H1 (cell line): ENCODE data around the gene ANXA3. TPM values are rescaled to one million over a fixed set of nuclear protein-coding genes. Genes with fewer than 3 reads are reported as not detected.

Experiments used
- CTCF ChIA-PET: fragments of 300-600 bp; sonication (Branson Sonifier 250); formaldehyde crosslinking; loops from one replicate; lab custom pipeline; 2021; ENCODE audit not compliant: partially characterized antibody; lab: Charles Lee
- POLR2A ChIA-PET: fragments of 300-600 bp; sonication (Branson Sonifier 250); formaldehyde crosslinking; loops from one replicate; lab custom pipeline; 2021; ENCODE audit warnings: inconsistent platforms; ENCODE audit not compliant: partially characterized antibody; lab: Charles Lee
- DNase-seq, 2 experiments: peaks; one replicate each; pipeline versions ENCODE4 v3.0.0 to v3.0.0-alpha.2; 2010 to 2022; ENCODE audit warnings: low spot score in 2 of 2, low read depth in 1 of 2, mixed read lengths in 1 of 2
- FAIRE-seq: peaks from 2 replicates; lab custom pipeline; 2011; peaks lifted over from hg19 to GRCh38; lab: Jason Lieb, UNC
- H2AFZ ChIP-seq: 2 replicates; pipeline ENCODE4 v1.8.1; 2012; ENCODE audit warnings: low read length, inconsistent platforms
- H2AK5ac ChIP-seq: 2 replicates; pipeline ENCODE4 v1.6.1; 2013; ENCODE audit warnings: low read depth, low read length
- H2BK120ac ChIP-seq: replicated peaks from 2 replicates; pipeline ENCODE3; 2013; ENCODE audit warnings: low read depth, low read length, inconsistent platforms
- H2BK12ac ChIP-seq: 2 replicates; pipeline ENCODE4 v1.6.1; 2013; ENCODE audit warnings: low read depth, low read length
- H2BK15ac ChIP-seq: 2 replicates; pipeline ENCODE4 v1.6.1; 2013; ENCODE audit warnings: low read length
- H2BK20ac ChIP-seq: 2 replicates; pipeline ENCODE4 v1.6.1; 2013; ENCODE audit warnings: low read length
- H2BK5ac ChIP-seq: 2 replicates; pipeline ENCODE4 v1.6.1; 2013; ENCODE audit warnings: low read depth, low read length
- H3K14ac ChIP-seq: 2 replicates; pipeline ENCODE4 v1.6.1; 2013; ENCODE audit warnings: inconsistent platforms; ENCODE audit not compliant: insufficient read length
- H3K18ac ChIP-seq: 2 replicates; pipeline ENCODE4 v1.6.1; 2013; ENCODE audit warnings: low read length; ENCODE audit errors: extremely low read depth
- H3K23ac ChIP-seq: 2 replicates; pipeline ENCODE4 v1.6.1; 2013; ENCODE audit warnings: inconsistent platforms; ENCODE audit not compliant: insufficient read length
- H3K23me2 ChIP-seq: 2 replicates; pipeline ENCODE4 v1.6.1; 2013; ENCODE audit warnings: low read depth, low read length
- H3K27ac ChIP-seq: 2 replicates; pipeline ENCODE4 v1.6.1; 2011; ENCODE audit warnings: low read depth, low read length, inconsistent platforms
- H3K27me3 ChIP-seq, 4 experiments: replicated peaks in 1 of 4; 1 replicate in 1 of 4; 2 replicates in 3 of 4; pipeline versions ENCODE4 v1.6.1 to v1.8.1; 2011 to 2013; ENCODE audit warnings: low read length in 3 of 4, mild to moderate bottlenecking in 3 of 4, inconsistent platforms in 2 of 4, mixed read lengths in 2 of 4, moderate library complexity in 1 of 4; ENCODE audit not compliant: control insufficient read depth in 3 of 4, insufficient read depth in 3 of 4; ENCODE audit errors: extremely low read depth in 1 of 4
- H3K36me3 ChIP-seq, 4 experiments: 2 replicates each; pipeline versions ENCODE4 v1.6.1 to v1.8.1; 2011 to 2013; ENCODE audit warnings: mild to moderate bottlenecking in 4 of 4, low read length in 3 of 4, moderate library complexity in 2 of 4, control low read depth in 1 of 4, inconsistent platforms in 1 of 4; ENCODE audit not compliant: insufficient read depth in 4 of 4, control insufficient read depth in 2 of 4
- H3K4ac ChIP-seq: replicated peaks from 2 replicates; pipeline ENCODE3; 2013; ENCODE audit warnings: low read length, low read depth, mixed read lengths, inconsistent platforms; ENCODE audit not compliant: insufficient read length
- H3K4me1 ChIP-seq, 4 experiments: replicated peaks in 1 of 4; 1 replicate in 1 of 4; 2 replicates in 3 of 4; pipeline versions ENCODE4 v1.6.1 to v1.8.1; 2011 to 2013; ENCODE audit warnings: low read length in 3 of 4, inconsistent platforms in 2 of 4, mixed read lengths in 1 of 4; ENCODE audit not compliant: insufficient read depth in 4 of 4, control insufficient read depth in 3 of 4
- H3K4me2 ChIP-seq, 2 experiments: 2 replicates each; pipeline versions ENCODE4 v1.6.1 to v1.8.1; 2011 to 2013; ENCODE audit warnings: low read depth in 2 of 2, low read length in 2 of 2, control low read depth in 1 of 2, inconsistent platforms in 1 of 2, mild to moderate bottlenecking in 1 of 2; ENCODE audit not compliant: insufficient read depth in 1 of 2
- H3K4me3 ChIP-seq, 4 experiments: fragments of 200-600, 300-600 bp in 1 of 4; sonication (generic), shearing (Covaris generic), sonication (Bioruptor Twin) in 1 of 4; 2 replicates each; pipeline versions ENCODE4 v1.5.1 to v1.8.1; 2011 to 2016; ENCODE audit warnings: low read length in 4 of 4, low read depth in 3 of 4, control low read depth in 2 of 4, inconsistent platforms in 2 of 4, mild to moderate bottlenecking in 2 of 4, mixed read lengths in 1 of 4, moderate library complexity in 1 of 4; ENCODE audit not compliant: insufficient read depth in 2 of 4; ENCODE audit errors: extremely low read depth in 1 of 4
- H3K56ac ChIP-seq: replicated peaks from 2 replicates; pipeline ENCODE3; 2013; ENCODE audit warnings: low read depth, mild to moderate bottlenecking, mixed read lengths, low read length, inconsistent platforms; ENCODE audit not compliant: insufficient read length
- H3K79me1 ChIP-seq: 2 replicates; pipeline ENCODE4 v1.6.1; 2013; ENCODE audit warnings: low read depth, low read length, control low read depth
- H3K79me2 ChIP-seq, 2 experiments: 2 replicates each; pipeline versions ENCODE4 v1.6.1 to v1.8.1; 2012 to 2013; ENCODE audit warnings: low read length in 2 of 2, mild to moderate bottlenecking in 2 of 2, inconsistent platforms in 1 of 2; ENCODE audit not compliant: insufficient read depth in 2 of 2, control insufficient read depth in 1 of 2
- H3K9ac ChIP-seq, 4 experiments: replicated peaks in 1 of 4; 1 replicate in 1 of 4; 2 replicates in 3 of 4; pipeline versions ENCODE4 v1.6.1 to v1.8.1; 2011 to 2013; ENCODE audit warnings: low read depth in 3 of 4, low read length in 3 of 4, control low read depth in 2 of 4, mild to moderate bottlenecking in 2 of 4, moderate library complexity in 2 of 4, inconsistent platforms in 1 of 4; ENCODE audit errors: extremely low read depth in 1 of 4
- H3K9me3 ChIP-seq, 2 experiments: 2 replicates each; pipeline versions ENCODE4 v1.6.1 to v1.8.1; 2012 to 2013; ENCODE audit warnings: mild to moderate bottlenecking in 2 of 2, moderate library complexity in 2 of 2, control low read depth in 1 of 2, inconsistent platforms in 1 of 2, low read depth in 1 of 2, low read length in 1 of 2, mixed read lengths in 1 of 2; ENCODE audit not compliant: insufficient read depth in 2 of 2
- H4K20me1 ChIP-seq, 2 experiments: replicated peaks in 1 of 2; 2 replicates each; pipeline versions ENCODE3 to v1.8.1; 2011 to 2013; ENCODE audit warnings: inconsistent platforms in 2 of 2, low read length in 2 of 2, mild to moderate bottlenecking in 1 of 2; ENCODE audit not compliant: insufficient read depth in 2 of 2, control insufficient read depth in 1 of 2
- H4K5ac ChIP-seq: 2 replicates; pipeline ENCODE4 v1.6.1; 2013; ENCODE audit warnings: low read length, low read depth, mixed read lengths, inconsistent platforms; ENCODE audit not compliant: insufficient read length
- H4K8ac ChIP-seq: 2 replicates; pipeline ENCODE4 v1.8.0; 2013; ENCODE audit warnings: mild to moderate bottlenecking, moderate library complexity, low read length, inconsistent platforms; ENCODE audit not compliant: insufficient read depth; ENCODE audit errors: extremely low read depth
- H4K91ac ChIP-seq: replicated peaks from 2 replicates; pipeline ENCODE3; 2013; ENCODE audit warnings: low read length, mixed read lengths, inconsistent platforms; ENCODE audit not compliant: insufficient read length
- CREB1 ChIP-seq: IDR thresholded peaks from 2 replicates; pipeline ENCODE4 v1.6.1; 2012; ENCODE audit warnings: inconsistent platforms
- FOSL1 ChIP-seq: IDR thresholded peaks from 2 replicates; pipeline ENCODE4 v1.6.1; 2011; ENCODE audit warnings: mild to moderate bottlenecking, low read depth, low read length, moderate library complexity; ENCODE audit not compliant: insufficient read depth
- GTF2F1 ChIP-seq: IDR thresholded peaks from 2 replicates; pipeline ENCODE4 v1.6.1; 2012; ENCODE audit warnings: low read depth, low read length, improper control_type of control experiment, borderline replicate concordance
- RBBP5 ChIP-seq: IDR thresholded peaks from 2 replicates; pipeline ENCODE4 v1.7.1; 2012; ENCODE audit warnings: low read depth, mild to moderate bottlenecking, inconsistent platforms, low read length, moderate library complexity, borderline replicate concordance
- SIRT6 ChIP-seq: IDR thresholded peaks from one replicate; pipeline ENCODE4 v1.7.1; 2012; ENCODE audit warnings: low read length, inconsistent platforms
- SIX5 ChIP-seq: IDR thresholded peaks from 2 replicates; pipeline ENCODE4 v1.6.1; 2011; ENCODE audit warnings: mild to moderate bottlenecking, low read depth, low read length
- ZNF274 ChIP-seq: IDR thresholded peaks from 2 replicates; pipeline ENCODE4 v1.7.0; 2012; ENCODE audit warnings: low read length, borderline replicate concordance; ENCODE audit errors: extremely low read depth
- WGBS, 2 experiments: shearing (Covaris generic) in 1 of 2; methylation state at CpG; one replicate each; pipeline versions ENCODE4 v1.1.6 to v1.1.7; 2013 to 2015; ENCODE audit warnings: low lambda C conversion rate in 2 of 2, mixed read lengths in 2 of 2, inconsistent platforms in 1 of 2, low coverage in 1 of 2, missing lambda C conversion rate in 1 of 2; ENCODE audit not compliant: insufficient replicate concordance in 2 of 2, insufficient coverage in 1 of 2, insufficient read length in 1 of 2; ENCODE audit errors: extremely low coverage in 1 of 2, missing lambda C conversion rate in 1 of 2; 5-methylcytosine and 5-hydroxymethylcytosine counted together
- polyA plus RNA-seq, 7 experiments: library from polyadenylated mRNA; depleted of rRNA in 3 of 7; stranded (reverse) in 5 of 7; unstranded in 2 of 7; fragments of >200 nt in 5 of 7; fragments of 200-250 nt in 2 of 7; gene quantifications; 1 replicate in 5 of 7; 2 replicates in 1 of 7; 4 replicates in 1 of 7; pipeline versions ENCODE4 v1.2.1 to v1.2.3, GENCODE V29; 2011 to 2013; ENCODE audit warnings: missing spikeins in 2 of 7, mixed read lengths in 2 of 7
- total RNA-seq: library from RNA; stranded (reverse); fragmentation: NEBNext Ultra II Directional; extraction: Animal tissue kit (Norgen Biotek cat#: 25700); gene quantifications from 2 replicates; pipeline ENCODE4 v1.2.1, GENCODE V29; 2021
- TF ChIP-seq, protein P1 (sequence below): IDR thresholded peaks from 2 replicates; pipeline ENCODE4 v1.6.1; 2011; ENCODE audit warnings: low read depth, mild to moderate bottlenecking, low read length; ENCODE audit not compliant: insufficient read depth
- TF ChIP-seq, protein P2 (sequence below): IDR thresholded peaks from 2 replicates; pipeline ENCODE4 v1.6.1; 2012; ENCODE audit warnings: low read length, inconsistent platforms

Gene ANXA3
- total and polyA plus RNA-seq, 2 of the 8 experiments (the other 6 are each of a cell fraction or from before 2014, with no cell fraction given) = 10.3 to 27.3 TPM

DNA sequence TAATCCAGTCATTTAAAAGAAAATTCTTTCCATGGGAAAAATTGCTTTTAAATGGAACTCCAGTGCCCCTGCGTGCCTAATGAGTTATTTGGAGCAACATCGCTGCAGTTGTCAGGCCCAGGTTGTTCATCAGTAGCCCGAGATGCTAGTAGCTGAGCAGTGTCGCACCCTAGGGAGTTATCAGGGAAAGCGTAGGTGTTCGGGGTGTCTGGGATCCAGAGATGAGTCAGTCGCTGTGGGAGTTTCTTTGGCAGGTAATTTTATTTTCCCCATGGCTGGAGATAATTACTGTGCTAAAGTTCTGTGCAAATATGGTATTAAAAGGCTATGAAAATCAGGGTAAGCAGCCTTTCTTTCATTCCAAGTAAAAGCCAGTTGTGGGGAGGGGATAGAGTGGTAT is 49.4 kb downstream of the ANXA3 start:
- ChIA-PET CTCF (interaction anchor here (1.2 to 2.8 kb wide), 4 partner anchors 9 to 15 kb away, joined by 3 to 17 read pairs (median 6); no protein-coding TSS in a partner anchor), POLR2A (no interaction called here)
- H2BK20ac ChIP-seq = no peak overlapping the region
- H4K91ac ChIP-seq = no peak overlapping the region
- no peak overlapping the region for H2BK5ac ChIP-seq
- no peak overlapping the region for H2AFZ ChIP-seq
- no peaks in the 10 kb centered on the region for H4K20me1 ChIP-seq
- H2BK15ac ChIP-seq = no peak overlapping the region
- H3K4me3 ChIP-seq = no peak overlapping the region
- no peak overlapping the region for H3K18ac ChIP-seq
- H3K79me2 ChIP-seq = no peaks in the 10 kb centered on the region
- H3K9ac ChIP-seq = no peak overlapping the region
- no peak overlapping the region for H4K8ac ChIP-seq
- H2BK12ac ChIP-seq = no peak overlapping the region
- H3K79me1 ChIP-seq = no peaks in the 10 kb centered on the region
- H2BK120ac ChIP-seq = no peak overlapping the region
- H3K4me1 ChIP-seq = peaks cover 0 to 2% (median 0%) of the 10 kb centered on the region in 4 experiments; a peak in 1 of 7 replicates
- FAIRE-seq (no peak), DNase-seq (no peak)
- H3K4me2 ChIP-seq = no peak overlapping the region
- H3K27ac ChIP-seq = no peak overlapping the region
- no peak overlapping the region for H3K14ac ChIP-seq
- H2AK5ac ChIP-seq = no peak overlapping the region
- no peaks in the 10 kb centered on the region; the same call in 1 of the 2 replicates for H3K23me2 ChIP-seq
- no peak overlapping the region for H4K5ac ChIP-seq
- H3K9me3 ChIP-seq = no peaks in the 10 kb centered on the region
- H3K36me3 ChIP-seq = no peaks in the 10 kb centered on the region; a peak in 1 of 8 replicates
- no peak overlapping the region for H3K4ac ChIP-seq
- 85% methylated on average over 7 of the region's 7 CpGs; no CpG with 5 or more reads in 1 of the 2 experiments for WGBS, 2 experiments
- H3K23ac ChIP-seq = no peak overlapping the region
- H3K27me3 ChIP-seq = no peaks in the 10 kb centered on the region
- no peak overlapping the region for H3K56ac ChIP-seq
- TF ChIP-seq GTF2F1 (no peak), SIRT6 (no peak), SIX5 (no peak), FOSL1 (no peak), CREB1 (no peak), RBBP5 (no peak), ZNF274 (no peak)
- TF ChIP-seq, protein P1, sequence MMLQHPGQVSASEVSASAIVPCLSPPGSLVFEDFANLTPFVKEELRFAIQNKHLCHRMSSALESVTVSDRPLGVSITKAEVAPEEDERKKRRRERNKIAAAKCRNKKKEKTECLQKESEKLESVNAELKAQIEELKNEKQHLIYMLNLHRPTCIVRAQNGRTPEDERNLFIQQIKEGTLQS = no peak
- TF ChIP-seq, protein P2, sequence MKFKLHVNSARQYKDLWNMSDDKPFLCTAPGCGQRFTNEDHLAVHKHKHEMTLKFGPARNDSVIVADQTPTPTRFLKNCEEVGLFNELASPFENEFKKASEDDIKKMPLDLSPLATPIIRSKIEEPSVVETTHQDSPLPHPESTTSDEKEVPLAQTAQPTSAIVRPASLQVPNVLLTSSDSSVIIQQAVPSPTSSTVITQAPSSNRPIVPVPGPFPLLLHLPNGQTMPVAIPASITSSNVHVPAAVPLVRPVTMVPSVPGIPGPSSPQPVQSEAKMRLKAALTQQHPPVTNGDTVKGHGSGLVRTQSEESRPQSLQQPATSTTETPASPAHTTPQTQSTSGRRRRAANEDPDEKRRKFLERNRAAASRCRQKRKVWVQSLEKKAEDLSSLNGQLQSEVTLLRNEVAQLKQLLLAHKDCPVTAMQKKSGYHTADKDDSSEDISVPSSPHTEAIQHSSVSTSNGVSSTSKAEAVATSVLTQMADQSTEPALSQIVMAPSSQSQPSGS = no peak
